Sigmoid colon (tissue), 7 donors: ENCODE results near the gene VPREB1. TPM values are rescaled to one million over a fixed set of nuclear protein-coding genes. Genes with fewer than 3 reads are reported as not detected.
"Not testable (repeated sequence)": the region's sequence is repeated elsewhere in the genome, so short reads cannot be mapped to it uniquely, and the experiment has no call there.

Experiments used
- DNase-seq: peaks from one replicate; pipeline ENCODE4 v3.0.0-alpha.2; 2019
- H3K27ac ChIP-seq, 4 donors: fragments of 200-600 bp; sonication (generic); one replicate each; pipeline ENCODE4 v1.5.1; 2016 to 2019; ENCODE audit warnings: mild to moderate bottlenecking in 1 of 4
- H3K27me3 ChIP-seq, 3 donors: fragments of 200-600 bp; sonication (generic); one replicate each; pipeline ENCODE4 v1.5.1; 2019; ENCODE audit warnings: mild to moderate bottlenecking in 1 of 3
- H3K36me3 ChIP-seq, 4 donors: fragments of 200-600 bp; sonication (generic); one replicate each; pipeline ENCODE4 v1.5.1; 2016 to 2019
- H3K4me1 ChIP-seq, 4 donors: fragments of 200-600 bp; sonication (generic); one replicate each; pipeline ENCODE4 v1.5.1; 2017 to 2019
- H3K4me3 ChIP-seq, 4 donors: fragments of 200-600 bp; sonication (generic); one replicate each; pipeline ENCODE4 v1.5.1; 2017 to 2019; ENCODE audit warnings: mild to moderate bottlenecking in 2 of 4, moderate library complexity in 1 of 4
- H3K9me3 ChIP-seq, 4 donors: fragments of 200-600 bp in 3 of 4; sonication (generic) in 3 of 4; one replicate each; pipeline versions ENCODE4 v1.5.1 to v1.6.1; 2013 to 2019
- WGBS, 2 donors: extraction: QIAGEN DNeasy Blood & Tissue Kit; methylation state at CpG; one replicate each; pipeline ENCODE4 v1.1.7; 2013; 5-methylcytosine and 5-hydroxymethylcytosine counted together
- intact Hi-C: fragments of 100-400 bp; cut with DNase I; formaldehyde crosslinking; loops from one replicate; pipeline ENCODE4 v1.15.1; 2023
- polyA plus RNA-seq, 3 donors: library from polyadenylated mRNA; stranded (reverse); fragments of 200-250 nt; gene quantifications; one replicate each; pipeline ENCODE4 v1.2.3, GENCODE V29; 2013
- total RNA-seq, 4 donors: library from RNA; depleted of rRNA; stranded (reverse); fragments of >200 nt; gene quantifications; one replicate each; pipeline ENCODE4 v1.1.0, GENCODE V29; 2016
- donor health status: healthy with polysubstance abuse.
- donor health status: Bipolar disorder and iron deficiency.
- donor health status: healthy.

VPREB1 gene
- total and polyA plus RNA-seq, 7 donors = 1.9 TPM; not detected in 6

- H3K36me3 ChIP-seq, H3K27me3 ChIP-seq, H3K9me3 ChIP-seq, H3K27ac ChIP-seq, DNase-seq, H3K4me1 ChIP-seq, intact Hi-C loops, H3K4me3 ChIP-seq: not testable (repeated sequence)
- 94 to 98% methylated on average over 7 of the region's 7 CpGs for WGBS, 2 donors
These were observed 48.9 kb downstream of the VPREB1 start for GRCh38 chr22:22293436-22293835.

- DNase-seq, H3K4me3 ChIP-seq, H3K27me3 ChIP-seq, H3K27ac ChIP-seq, intact Hi-C loops, H3K4me1 ChIP-seq, H3K9me3 ChIP-seq, H3K36me3 ChIP-seq: not testable (repeated sequence)
- WGBS, 2 donors = 96 to 97% methylated on average over 13 of the region's 13 CpGs
These were observed 50.1 kb downstream of the VPREB1 start for GRCh38 chr22:22294641-22295040.
